ENCODE results near the gene DTNB.
A peak's percentile ranks its signal among the peaks of the same experiment; 100 is the strongest.

Gene DTNB

GRCh38 chr2:25714740-25715139 lies 41.4 kb upstream of the DTNB start:
- no peaks in the 10 kb centered on the region for H3K9me3 ChIP-seq (ENCODE audit: insufficient read depth, low read length)
- no peaks in the 10 kb centered on the region for H3K79me2 ChIP-seq (ENCODE audit: low read length)
- H3K27me3 ChIP-seq (ENCODE audit: low read depth, low read length), result no peaks in the 10 kb centered on the region
- H3K27ac ChIP-seq (ENCODE audit: low read length), result no peak overlapping the region
- H3K36me3 ChIP-seq (replicated peaks; ENCODE audit: low read depth, low read length), result no peaks in the 10 kb centered on the region
- no peak overlapping the region for H3K4me2 ChIP-seq (ENCODE audit: low read length)
- peaks cover 11% of the 10 kb centered on the region for H3K4me1 ChIP-seq (ENCODE audit: low read length)
- no peak overlapping the region for H2AFZ ChIP-seq (ENCODE audit: low read depth, low read length)
- no peak overlapping the region for H3K9ac ChIP-seq (ENCODE audit: low read length)
- H3K4me3 ChIP-seq (ENCODE audit: low read length), result no peak overlapping the region
- TF ChIP-seq EZH2phosphoT487 (IDR thresholded peaks at IDR 0.05; ENCODE audit: low read depth) (no peak), CTCF (IDR thresholded peaks at IDR 0.05; ENCODE audit: low read depth, low read length) (peak; percentile 34)
- no peaks in the 10 kb centered on the region for H4K20me1 ChIP-seq (ENCODE audit: insufficient read depth, low read length)

DNA sequence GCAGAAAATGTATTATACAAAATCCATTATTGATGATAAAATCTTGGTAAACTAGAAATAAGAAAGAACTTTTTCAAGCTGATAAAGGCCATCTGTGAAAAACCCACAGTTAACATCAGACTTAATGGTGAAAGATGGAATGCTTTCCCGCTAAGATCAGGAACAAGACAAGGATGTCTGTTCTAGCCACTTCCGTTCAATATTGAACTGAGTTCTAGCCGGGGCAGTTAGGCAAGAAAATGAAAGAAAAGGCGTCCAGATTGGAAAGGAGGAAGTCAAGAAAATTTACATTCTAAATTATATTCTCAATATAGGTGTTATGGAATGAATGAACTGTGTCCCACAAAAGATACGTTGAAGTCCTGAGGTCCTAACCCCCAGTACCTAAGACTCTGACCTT lies 39.1 kb upstream of the DTNB start:
- no peaks in the 10 kb centered on the region for H3K27me3 ChIP-seq (ENCODE audit: low read depth, low read length)
- TF ChIP-seq CTCF (IDR thresholded peaks at IDR 0.05; ENCODE audit: low read depth, low read length), result no peak
- no peak for TF ChIP-seq EZH2phosphoT487 (IDR thresholded peaks at IDR 0.05; ENCODE audit: low read depth)
- H3K4me1 ChIP-seq (ENCODE audit: low read length), result peaks cover 11% of the 10 kb centered on the region
- H2AFZ ChIP-seq (ENCODE audit: low read depth, low read length), result 0 out of 2 replicates have a peak overlapping the region, but pooled peaks have one; percentile 69
- no peaks in the 10 kb centered on the region for H4K20me1 ChIP-seq (ENCODE audit: insufficient read depth, low read length)
- H3K9me3 ChIP-seq (ENCODE audit: insufficient read depth, low read length), result no peaks in the 10 kb centered on the region
- H3K4me2 ChIP-seq (ENCODE audit: low read length), result peak overlapping the region; percentile 75
- H3K4me3 ChIP-seq (ENCODE audit: low read length), result 0 out of 2 replicates have a peak overlapping the region, but pooled peaks have one; percentile 52
- H3K36me3 ChIP-seq (replicated peaks; ENCODE audit: low read depth, low read length), result no peaks in the 10 kb centered on the region
- no peaks in the 10 kb centered on the region for H3K79me2 ChIP-seq (ENCODE audit: low read length)
- no peak overlapping the region for H3K9ac ChIP-seq (ENCODE audit: low read length)
- no peak overlapping the region for H3K27ac ChIP-seq (ENCODE audit: low read length)

DNA sequence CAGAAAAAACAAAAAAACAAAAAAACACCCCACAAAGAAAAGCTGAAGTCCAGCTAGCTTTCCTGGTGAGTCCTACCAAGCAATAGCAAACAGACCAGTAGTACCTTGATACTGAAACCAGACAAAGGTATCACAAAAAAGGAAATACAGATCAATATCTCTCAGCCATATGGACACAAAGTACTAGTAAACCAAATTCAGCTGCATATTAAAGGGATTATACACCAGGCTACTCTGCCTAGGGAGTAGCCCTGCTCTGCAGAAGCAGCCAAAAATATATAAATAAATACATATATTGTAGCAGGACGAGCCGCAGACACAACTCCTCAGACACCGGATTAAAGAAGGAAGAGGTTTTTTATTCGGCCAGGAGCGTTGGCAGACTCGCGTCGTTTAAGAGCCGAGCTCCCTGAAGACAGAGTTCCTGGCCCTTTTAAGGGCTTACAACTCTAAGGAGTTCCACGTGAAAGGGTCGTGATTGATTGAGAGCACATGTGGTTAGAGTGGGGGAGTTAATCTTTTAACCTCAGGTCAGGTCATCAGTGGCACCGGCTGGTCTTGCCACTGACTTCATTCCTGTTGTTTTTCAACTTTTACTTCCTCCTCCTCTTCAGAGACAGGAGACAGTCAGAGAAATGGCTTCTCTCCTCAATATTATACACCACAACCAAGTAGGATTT lies 38.4 kb upstream of the DTNB start:
- no peaks in the 10 kb centered on the region for H3K9me3 ChIP-seq (ENCODE audit: insufficient read depth, low read length)
- H3K4me2 ChIP-seq (ENCODE audit: low read length), result peak overlapping the region; percentile 75
- H3K79me2 ChIP-seq (ENCODE audit: low read length), result no peaks in the 10 kb centered on the region
- H3K27me3 ChIP-seq (ENCODE audit: low read depth, low read length), result no peaks in the 10 kb centered on the region
- H4K20me1 ChIP-seq (ENCODE audit: insufficient read depth, low read length), result no peaks in the 10 kb centered on the region
- H3K9ac ChIP-seq (ENCODE audit: low read length), result peak overlapping the region; percentile 22; the same call in 1 of the 2 replicates
- TF ChIP-seq EZH2phosphoT487 (IDR thresholded peaks at IDR 0.05; ENCODE audit: low read depth) (no peak), CTCF (IDR thresholded peaks at IDR 0.05; ENCODE audit: low read depth, low read length) (no peak)
- peak overlapping the region; percentile 52 for H3K4me3 ChIP-seq (ENCODE audit: low read length)
- H2AFZ ChIP-seq (ENCODE audit: low read depth, low read length), result peak overlapping the region; percentile 69
- peaks cover 11% of the 10 kb centered on the region for H3K4me1 ChIP-seq (ENCODE audit: low read length)
- no peak overlapping the region for H3K27ac ChIP-seq (ENCODE audit: low read length)
- H3K36me3 ChIP-seq (replicated peaks; ENCODE audit: low read depth, low read length), result no peaks in the 10 kb centered on the region

GRCh38 chr2:25710750-25711149 lies 37.4 kb upstream of the DTNB start:
- no peak overlapping the region for H3K4me2 ChIP-seq (ENCODE audit: low read length)
- H3K27me3 ChIP-seq (ENCODE audit: low read depth, low read length), result no peaks in the 10 kb centered on the region
- no peaks in the 10 kb centered on the region for H3K9me3 ChIP-seq (ENCODE audit: insufficient read depth, low read length)
- no peaks in the 10 kb centered on the region for H3K79me2 ChIP-seq (ENCODE audit: low read length)
- H3K9ac ChIP-seq (ENCODE audit: low read length), result no peak overlapping the region
- H3K27ac ChIP-seq (ENCODE audit: low read length), result no peak overlapping the region
- H4K20me1 ChIP-seq (ENCODE audit: insufficient read depth, low read length), result no peaks in the 10 kb centered on the region
- TF ChIP-seq EZH2phosphoT487 (IDR thresholded peaks at IDR 0.05; ENCODE audit: low read depth), result no peak
- no peak for TF ChIP-seq CTCF (IDR thresholded peaks at IDR 0.05; ENCODE audit: low read depth, low read length)
- H2AFZ ChIP-seq (ENCODE audit: low read depth, low read length), result no peak overlapping the region
- peaks cover 11% of the 10 kb centered on the region for H3K4me1 ChIP-seq (ENCODE audit: low read length)
- H3K4me3 ChIP-seq (ENCODE audit: low read length), result no peak overlapping the region
- no peaks in the 10 kb centered on the region for H3K36me3 ChIP-seq (replicated peaks; ENCODE audit: low read depth, low read length)
